Measurements from ENCODE around the gene CLEC18B. TPM values are rescaled to one million over a fixed set of nuclear protein-coding genes. Genes with fewer than 3 reads are reported as not detected.

CLEC18B gene
- total RNA-seq, 1 donor from 2014 or later = 0.89 TPM

- Mint-ChIP-seq H3K36me3 (peaks cover 65% of the 10 kb centered on the region), H3K27ac (no peak overlapping the region)
- TF ChIP-seq CTCF (IDR thresholded peaks at IDR 0.05; ENCODE audit: unreplicated experiment) = no peak
These were observed 34.5 kb upstream of the CLEC18B start for GRCh38 chr16:74455619-74456289.

GRCh38 chr16:74455213-74455612 lies 33.9 kb upstream of the CLEC18B start:
- peaks cover 61% of the 10 kb centered on the region for H3K36me3 Mint-ChIP-seq
- DNase-seq (ENCODE audit: low spot score in 2 of 2, unreplicated experiment in 2 of 2) = no peak
- H3K4me1 Mint-ChIP-seq = no peaks in the 10 kb centered on the region
- H3K9me3 Mint-ChIP-seq = no peaks in the 10 kb centered on the region
- H3K4me3 Mint-ChIP-seq = no peak overlapping the region
- H3K27ac Mint-ChIP-seq = no peak overlapping the region
- TF ChIP-seq CTCF (IDR thresholded peaks at IDR 0.05; ENCODE audit: unreplicated experiment) = no peak
- no peaks in the 10 kb centered on the region for H3K27me3 Mint-ChIP-seq (ENCODE audit: low read depth)

More at GRCh38 chr16:74455619-74456289, 34.5 kb upstream of the CLEC18B start:
- H3K4me1 Mint-ChIP-seq = no peaks in the 10 kb centered on the region
- no peaks in the 10 kb centered on the region for H3K9me3 Mint-ChIP-seq
- H3K4me3 Mint-ChIP-seq = no peak overlapping the region
- DNase-seq (ENCODE audit: low spot score in 2 of 2, unreplicated experiment in 2 of 2) = no peak
- no peaks in the 10 kb centered on the region for H3K27me3 Mint-ChIP-seq (ENCODE audit: low read depth)

DNA sequence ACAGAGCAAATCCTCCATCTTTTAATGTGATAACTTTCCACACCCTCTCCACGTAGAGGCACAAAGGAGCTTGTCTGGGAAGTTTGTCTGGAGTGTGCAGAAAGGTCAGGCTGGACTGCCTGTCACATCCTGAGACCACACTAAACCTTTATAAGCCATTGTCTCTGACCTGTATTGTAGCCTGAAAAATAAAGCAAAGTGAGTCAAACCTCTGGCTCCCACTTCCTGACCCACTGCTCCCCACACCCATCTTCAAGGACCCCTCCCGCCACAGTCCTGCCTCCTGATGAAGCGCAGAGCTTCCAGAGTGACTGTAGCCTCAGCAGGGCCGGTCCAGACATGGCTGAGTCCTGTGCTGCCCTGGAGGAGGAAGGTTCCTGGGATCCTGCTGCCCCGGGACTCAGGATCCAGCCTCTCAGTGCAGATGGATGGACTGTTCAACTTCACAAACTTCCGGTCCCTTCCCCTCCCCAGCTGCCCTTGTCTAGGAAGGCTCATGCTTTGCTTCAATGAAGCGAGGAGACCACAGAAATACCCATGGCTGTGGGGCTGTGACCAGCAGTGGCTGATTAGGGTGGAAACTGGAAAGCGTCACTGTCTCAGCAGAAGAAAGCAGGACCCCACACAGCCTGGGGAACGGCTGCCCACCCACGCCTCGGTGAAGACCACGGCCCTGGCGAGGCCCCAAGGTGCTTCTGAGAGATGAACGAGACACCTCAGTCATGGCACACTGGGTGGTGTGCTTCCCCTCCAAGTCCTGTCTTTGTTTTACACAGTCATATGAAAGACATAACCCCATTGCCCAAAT lies 30.9 kb upstream of the CLEC18B start:
- peaks cover 45% of the 10 kb centered on the region for H3K36me3 Mint-ChIP-seq
- DNase-seq (ENCODE audit: low spot score in 2 of 2, unreplicated experiment in 2 of 2) = no peak
- H3K27ac Mint-ChIP-seq = no peak overlapping the region
- TF ChIP-seq CTCF (IDR thresholded peaks at IDR 0.05; ENCODE audit: unreplicated experiment) = no peak
- H3K27me3 Mint-ChIP-seq (ENCODE audit: low read depth) = no peaks in the 10 kb centered on the region
- no peaks in the 10 kb centered on the region for H3K9me3 Mint-ChIP-seq
- no peaks in the 10 kb centered on the region for H3K4me1 Mint-ChIP-seq
- no peak overlapping the region for H3K4me3 Mint-ChIP-seq

DNA sequence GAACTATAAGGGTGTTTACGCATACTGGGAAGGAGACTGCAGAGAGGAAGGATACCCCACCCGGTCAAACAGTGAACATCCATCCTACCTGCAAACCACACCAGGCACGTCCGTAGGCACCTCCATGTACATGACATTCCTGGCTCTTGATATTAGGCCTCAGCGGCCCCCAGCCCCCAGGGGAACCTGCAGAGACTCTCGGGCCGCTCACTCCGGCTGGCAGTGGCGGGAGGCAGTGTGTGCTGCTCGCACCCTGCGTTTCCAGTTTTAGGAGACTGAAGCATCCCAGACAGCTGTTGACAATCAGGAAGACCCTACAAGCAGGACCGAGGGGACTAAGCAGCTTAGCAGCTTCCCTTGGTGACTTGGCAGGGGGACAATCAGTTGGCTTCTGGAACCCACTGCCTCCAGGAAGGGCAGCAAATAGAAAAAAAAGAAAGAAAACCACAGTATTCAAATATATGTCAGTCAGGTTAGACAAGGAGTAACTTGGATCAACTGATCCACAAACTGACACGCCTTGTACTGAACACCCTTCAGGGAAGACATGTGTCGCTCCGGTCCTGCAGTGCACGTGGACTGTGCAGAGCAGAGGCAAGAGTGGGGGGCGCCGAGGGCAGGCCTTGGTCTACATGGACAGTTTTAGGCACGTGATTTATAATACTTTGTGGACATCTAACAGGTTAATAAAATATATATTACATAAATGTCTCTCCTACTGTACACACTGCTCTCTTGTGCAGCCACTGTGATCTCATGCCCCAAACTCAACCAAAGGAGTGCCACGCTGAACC lies 29.9 kb upstream of the CLEC18B start:
- Mint-ChIP-seq H3K9me3 (no peaks in the 10 kb centered on the region), H3K4me3 (no peak overlapping the region), H3K27ac (no peak overlapping the region), H3K36me3 (peaks cover 45% of the 10 kb centered on the region), H3K27me3 (ENCODE audit: low read depth) (no peaks in the 10 kb centered on the region), H3K4me1 (no peaks in the 10 kb centered on the region)
- DNase-seq (ENCODE audit: low spot score in 2 of 2, unreplicated experiment in 2 of 2) = no peak
- no peak for TF ChIP-seq CTCF (IDR thresholded peaks at IDR 0.05; ENCODE audit: unreplicated experiment)

GRCh38 chr16:74450236-74450635 lies 29.0 kb upstream of the CLEC18B start:
- Mint-ChIP-seq H3K9me3 (no peaks in the 10 kb centered on the region), H3K27me3 (ENCODE audit: low read depth) (no peaks in the 10 kb centered on the region), H3K36me3 (peaks cover 37% of the 10 kb centered on the region), H3K27ac (no peak overlapping the region), H3K4me3 (no peak overlapping the region), H3K4me1 (no peaks in the 10 kb centered on the region)
- no peak for TF ChIP-seq CTCF (IDR thresholded peaks at IDR 0.05; ENCODE audit: unreplicated experiment)
- DNase-seq (ENCODE audit: low spot score in 2 of 2, unreplicated experiment in 2 of 2) = no peak
